IPS-18a (cell line): ENCODE measurements around the gene P2RY8.
"Not testable (repeated sequence)": the region's sequence is repeated elsewhere in the genome, so short reads cannot be mapped to it uniquely, and the experiment has no call there.

Source experiments
- H3K27ac ChIP-seq: one replicate; pipeline ENCODE4 v1.5.1; 2013; ENCODE audit warnings: low read length
- H3K27me3 ChIP-seq: one replicate; pipeline ENCODE4 v1.6.1; 2013; ENCODE audit warnings: mild to moderate bottlenecking, low read length; ENCODE audit not compliant: control insufficient read depth, insufficient read depth
- H3K36me3 ChIP-seq: one replicate; pipeline ENCODE4 v1.6.1; 2013; ENCODE audit warnings: low read depth, low read length; ENCODE audit not compliant: control insufficient read depth
- H3K4me1 ChIP-seq: one replicate; pipeline ENCODE4 v1.6.1; 2013; ENCODE audit warnings: low read depth, low read length; ENCODE audit not compliant: control insufficient read depth
- H3K4me3 ChIP-seq: one replicate; pipeline ENCODE4 v1.5.1; 2013; ENCODE audit warnings: low read length
- H3K9ac ChIP-seq: one replicate; pipeline ENCODE4 v1.6.1; 2013; ENCODE audit warnings: mild to moderate bottlenecking, low read length, moderate library complexity
- H3K9me3 ChIP-seq: one replicate; pipeline ENCODE4 v1.6.1; 2013; ENCODE audit warnings: low read depth, low read length; ENCODE audit not compliant: control insufficient read depth

P2RY8 gene

DNA sequence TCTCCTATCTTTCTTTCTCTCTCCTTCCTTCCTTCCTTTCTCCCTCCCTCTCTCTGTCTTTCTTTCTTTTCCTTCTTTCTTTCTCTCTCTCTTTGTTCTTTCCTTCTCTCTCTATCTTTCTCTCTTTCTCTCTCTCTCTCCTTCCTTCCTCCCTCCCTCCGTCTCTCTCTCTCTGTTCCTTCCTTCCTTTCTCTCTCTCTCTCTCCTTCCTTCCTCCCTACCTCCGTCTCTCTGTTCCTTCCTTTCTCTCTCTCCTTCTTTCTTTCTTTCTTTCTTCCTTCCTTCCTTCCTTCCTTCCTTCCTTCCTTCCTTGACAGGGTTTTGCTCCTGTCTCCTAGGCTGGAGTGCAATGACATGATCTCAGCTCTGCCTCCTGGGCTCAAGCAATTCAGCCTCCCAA lies 24.2 kb upstream of the P2RY8 start:
- H3K9ac ChIP-seq, result no peak overlapping the region
- no peaks in the 10 kb centered on the region for H3K36me3 ChIP-seq
- no peak overlapping the region for H3K27ac ChIP-seq
- no peak overlapping the region for H3K4me3 ChIP-seq
- no peaks in the 10 kb centered on the region for H3K27me3 ChIP-seq
- no peaks in the 10 kb centered on the region for H3K9me3 ChIP-seq
- no peaks in the 10 kb centered on the region for H3K4me1 ChIP-seq

GRCh38 chrX:1558761-1559468 lies 21.9 kb upstream of the P2RY8 start:
- H3K27ac ChIP-seq, result no peak overlapping the region
- no peaks in the 10 kb centered on the region for H3K4me1 ChIP-seq
- H3K9me3 ChIP-seq, result no peaks in the 10 kb centered on the region
- H3K4me3 ChIP-seq, result no peak overlapping the region
- H3K27me3 ChIP-seq, result no peaks in the 10 kb centered on the region
- H3K36me3 ChIP-seq, result no peaks in the 10 kb centered on the region
- H3K9ac ChIP-seq, result no peak overlapping the region

DNA sequence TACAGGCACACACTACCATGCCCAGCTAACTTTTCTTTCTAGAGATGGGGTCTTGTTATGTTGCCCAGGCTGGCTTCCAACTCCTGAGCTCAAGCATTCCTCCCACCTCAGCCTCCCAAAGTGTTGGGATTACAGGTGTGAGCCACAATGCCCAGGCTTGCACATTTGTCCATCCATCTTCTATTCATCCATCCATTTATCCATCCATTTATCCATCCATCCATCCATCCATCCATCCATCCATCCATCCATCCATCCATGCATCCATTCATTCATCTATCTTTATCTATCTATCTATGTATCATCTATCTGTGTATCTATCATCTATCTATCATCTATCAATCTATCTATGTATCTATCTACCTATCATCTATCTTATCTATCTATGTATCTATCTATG lies 20.5 kb upstream of the P2RY8 start:
- not testable (repeated sequence) for H3K9ac ChIP-seq, H3K4me3 ChIP-seq, H3K36me3 ChIP-seq, H3K9me3 ChIP-seq, H3K27me3 ChIP-seq, H3K27ac ChIP-seq, H3K4me1 ChIP-seq

DNA sequence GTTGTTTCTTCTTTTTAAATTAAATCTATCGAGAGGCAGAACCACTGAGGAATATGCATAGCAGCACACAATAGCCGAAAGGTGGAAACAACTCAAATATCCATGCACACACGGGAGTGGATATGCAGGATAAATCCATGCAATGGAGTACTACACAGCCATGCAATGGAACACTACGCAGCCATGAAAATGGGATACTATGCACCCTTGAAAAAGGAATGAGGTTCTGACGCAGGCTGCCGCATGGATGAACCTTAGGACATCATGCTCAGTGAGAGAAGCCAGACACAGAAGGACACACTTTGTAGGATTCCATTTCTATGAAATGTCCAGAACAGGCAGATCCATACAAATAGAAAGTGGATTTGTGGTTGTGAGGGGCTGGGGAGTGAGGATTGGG lies 18.4 kb upstream of the P2RY8 start:
- Histone ChIP-seq H3K27me3 (no peaks in the 10 kb centered on the region), H3K9me3 (no peaks in the 10 kb centered on the region), H3K4me3 (no peak overlapping the region), H3K4me1 (no peaks in the 10 kb centered on the region), H3K36me3 (no peaks in the 10 kb centered on the region), H3K9ac (no peak overlapping the region), H3K27ac (no peak overlapping the region)

DNA sequence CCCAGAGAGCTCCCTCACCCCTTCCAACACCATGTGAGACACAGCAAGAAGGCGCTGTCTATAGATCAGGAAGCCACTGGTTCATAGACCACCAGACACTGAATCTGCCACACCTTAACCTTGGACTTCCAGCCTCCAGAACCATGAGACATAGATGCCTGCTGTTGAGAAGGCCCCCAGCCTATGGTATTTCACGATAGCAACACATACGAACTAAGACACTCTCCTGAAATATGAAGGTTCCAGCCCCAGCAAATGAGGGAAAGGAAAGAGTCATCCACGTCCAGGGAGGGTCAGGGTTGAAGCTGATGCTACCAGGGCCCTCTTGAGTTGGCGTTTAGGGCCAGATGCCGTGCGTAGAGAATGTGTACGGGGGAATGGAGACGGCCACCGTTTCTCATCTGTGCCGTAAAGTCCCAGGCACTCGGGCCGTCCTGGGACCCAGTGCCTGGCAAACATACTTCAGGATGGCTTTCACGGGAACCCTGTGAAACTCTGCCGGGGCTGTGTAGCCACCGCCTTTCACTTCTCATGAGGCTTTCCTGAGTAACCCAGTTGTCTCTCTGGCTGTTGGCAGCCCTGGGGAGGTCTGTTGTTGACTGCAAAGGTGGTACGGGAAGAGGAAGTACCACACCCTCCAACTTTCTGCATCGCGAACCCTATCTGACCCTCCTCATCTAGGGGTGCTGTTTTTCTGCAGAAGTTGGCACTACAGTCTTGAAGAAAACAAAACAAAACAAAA lies 17.7 kb upstream of the P2RY8 start:
- Histone ChIP-seq H3K9ac (no peak overlapping the region), H3K4me3 (no peak overlapping the region), H3K9me3 (no peaks in the 10 kb centered on the region), H3K36me3 (no peaks in the 10 kb centered on the region), H3K27ac (no peak overlapping the region), H3K4me1 (no peaks in the 10 kb centered on the region), H3K27me3 (no peaks in the 10 kb centered on the region)

GRCh38 chrX:1551959-1552546 lies 15.1 kb upstream of the P2RY8 start:
- no peaks in the 10 kb centered on the region for H3K36me3 ChIP-seq
- no peaks in the 10 kb centered on the region for H3K27me3 ChIP-seq
- H3K9me3 ChIP-seq, result no peaks in the 10 kb centered on the region
- no peak overlapping the region for H3K4me3 ChIP-seq
- H3K4me1 ChIP-seq, result no peaks in the 10 kb centered on the region
- H3K27ac ChIP-seq, result no peak overlapping the region
- H3K9ac ChIP-seq, result no peak overlapping the region

DNA sequence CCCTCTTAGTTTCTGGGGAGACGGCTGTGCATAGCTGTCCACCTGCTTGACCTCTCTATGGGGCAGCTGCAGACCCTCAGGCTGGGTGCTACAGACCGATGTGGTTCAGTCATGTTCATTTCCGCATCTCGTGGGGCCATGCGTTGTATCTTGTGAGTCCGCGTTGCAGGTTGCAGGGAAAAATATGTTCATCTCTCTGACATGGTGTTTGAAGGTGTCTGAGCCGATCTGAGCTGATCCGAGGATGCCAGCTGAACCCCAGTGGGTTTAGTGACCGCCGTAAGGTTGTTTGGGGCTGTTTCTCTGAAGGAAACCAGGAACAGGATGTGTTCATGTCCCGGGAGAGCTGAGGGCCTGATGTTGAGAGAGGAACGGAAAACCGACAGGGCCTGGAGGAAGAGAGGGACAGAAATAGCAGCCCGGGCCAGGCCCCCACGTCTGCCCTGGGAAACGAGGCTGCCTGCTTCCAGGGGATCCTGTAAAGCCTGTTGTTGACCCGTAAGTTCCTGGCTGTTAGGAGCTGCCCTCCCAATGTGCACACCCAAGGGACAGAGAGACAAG lies 9.8 kb upstream of the P2RY8 start:
- Histone ChIP-seq H3K4me3 (no peak overlapping the region), H3K4me1 (no peaks in the 10 kb centered on the region), H3K36me3 (no peaks in the 10 kb centered on the region), H3K27ac (no peak overlapping the region), H3K27me3 (no peaks in the 10 kb centered on the region), H3K9ac (no peak overlapping the region), H3K9me3 (no peaks in the 10 kb centered on the region)

- Histone ChIP-seq H3K27ac (no peak overlapping the region), H3K9me3 (no peaks in the 10 kb centered on the region), H3K27me3 (no peaks in the 10 kb centered on the region), H3K4me1 (no peaks in the 10 kb centered on the region), H3K9ac (no peak overlapping the region), H3K4me3 (no peak overlapping the region), H3K36me3 (no peaks in the 10 kb centered on the region)
Observed at GRCh38 chrX:1545776-1546408, 8.9 kb upstream of the P2RY8 start.

DNA sequence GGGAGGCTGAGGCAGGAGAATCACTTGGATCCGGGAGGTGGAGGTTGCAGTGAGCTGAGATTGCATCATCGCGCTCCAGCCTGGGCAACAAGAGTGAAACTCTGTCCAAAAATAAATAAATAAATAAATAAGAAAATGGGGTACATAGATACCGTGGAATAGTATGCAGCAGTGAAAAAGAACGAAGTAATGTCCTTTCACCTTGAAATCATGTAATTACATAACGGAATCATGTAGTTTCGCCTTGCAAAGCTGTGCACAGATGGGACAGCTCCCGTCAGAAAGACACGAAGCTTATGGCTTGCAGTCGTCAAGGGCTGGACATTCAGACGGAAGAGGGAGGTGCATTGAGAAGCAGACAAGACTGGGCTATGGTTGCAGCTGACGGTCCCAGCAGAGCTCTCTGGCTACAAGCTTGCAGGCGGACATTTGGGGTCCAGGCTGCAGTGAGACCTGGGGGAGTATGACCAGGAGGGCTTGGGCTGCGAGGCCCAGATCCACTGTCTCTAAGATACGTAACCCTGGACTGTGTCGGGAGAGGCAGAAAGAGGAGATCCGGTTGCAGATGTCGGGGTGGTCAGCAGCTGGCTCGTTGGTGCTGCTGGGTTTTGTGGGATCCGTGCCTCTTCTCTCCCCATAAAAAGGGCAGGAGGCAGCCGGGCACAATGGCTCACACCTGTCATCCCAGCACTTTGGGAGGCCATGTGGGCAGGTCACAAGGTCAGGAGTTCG lies 6.2 kb upstream of the P2RY8 start:
- Histone ChIP-seq H3K9me3 (no peaks in the 10 kb centered on the region), H3K9ac (no peak overlapping the region), H3K4me1 (no peaks in the 10 kb centered on the region), H3K36me3 (no peaks in the 10 kb centered on the region), H3K27ac (no peak overlapping the region), H3K4me3 (no peak overlapping the region), H3K27me3 (no peaks in the 10 kb centered on the region)

- H3K27me3 ChIP-seq, H3K9me3 ChIP-seq, H3K4me1 ChIP-seq, H3K9ac ChIP-seq, H3K27ac ChIP-seq, H3K36me3 ChIP-seq, H3K4me3 ChIP-seq: not testable (repeated sequence)
Observed at GRCh38 chrX:1539146-1539545, 2.2 kb upstream of the P2RY8 start.

- H3K27me3 ChIP-seq, H3K27ac ChIP-seq, H3K36me3 ChIP-seq, H3K4me1 ChIP-seq, H3K9me3 ChIP-seq, H3K4me3 ChIP-seq, H3K9ac ChIP-seq: not testable (repeated sequence)
Observed at GRCh38 chrX:1537716-1538090, 718 bp upstream of the P2RY8 start.
